Lung (tissue), 12 donors: ENCODE data around the gene P2RY4. TPM values are rescaled to one million over a fixed set of nuclear protein-coding genes. Genes with fewer than 3 reads are reported as not detected.

Experiments
- ATAC-seq: fragments of 200-7000 bp; cut with Tn5 transposase; one replicate; pipeline ENCODE4 v1.9.1; 2020; ENCODE audit warnings: moderate number of reproducible peaks; ENCODE audit not compliant: insufficient read depth, low FRiP score
- DNase-seq, 3 donors: peaks; one replicate each; pipeline ENCODE4 v3.0.0-alpha.2; 2013 to 2017
- H3K27ac ChIP-seq, 2 donors: one replicate each; pipeline ENCODE4 v1.5.1; 2013; ENCODE audit warnings: mild to moderate bottlenecking in 2 of 2, moderate library complexity in 2 of 2, control low read depth in 1 of 2, inconsistent platforms in 1 of 2, low read depth in 1 of 2, low read length in 1 of 2
- H3K27me3 ChIP-seq, 3 donors: one replicate each; pipeline ENCODE4 v1.5.1; 2013; ENCODE audit warnings: low read length in 2 of 3; ENCODE audit not compliant: control insufficient read depth in 3 of 3, insufficient read depth in 3 of 3
- H3K36me3 ChIP-seq, 4 donors: one replicate each; pipeline ENCODE4 v1.5.1; 2013; ENCODE audit warnings: low read length in 4 of 4, mild to moderate bottlenecking in 1 of 4, moderate library complexity in 1 of 4; ENCODE audit not compliant: control insufficient read depth in 4 of 4, insufficient read depth in 4 of 4
- H3K4me1 ChIP-seq, 5 donors: one replicate each; pipeline ENCODE4 v1.5.1; 2013; ENCODE audit warnings: low read length in 5 of 5, mild to moderate bottlenecking in 2 of 5, moderate library complexity in 1 of 5; ENCODE audit not compliant: control insufficient read depth in 5 of 5, insufficient read depth in 5 of 5
- H3K4me3 ChIP-seq: one replicate; pipeline ENCODE4 v1.5.1; 2013; ENCODE audit warnings: mild to moderate bottlenecking, control low read depth, moderate library complexity
- H3K9ac ChIP-seq, 2 donors: one replicate each; pipeline ENCODE4 v1.5.1; 2013; ENCODE audit warnings: low read length in 2 of 2, control low read depth in 1 of 2; ENCODE audit not compliant: insufficient read depth in 1 of 2
- H3K9me3 ChIP-seq, 4 donors: one replicate each; pipeline ENCODE4 v1.5.1; 2013; ENCODE audit warnings: low read length in 3 of 4, mild to moderate bottlenecking in 1 of 4, moderate library complexity in 1 of 4; ENCODE audit not compliant: control insufficient read depth in 4 of 4, insufficient read depth in 3 of 4
- WGBS, 2 donors: extraction: QIAGEN DNeasy Blood & Tissue Kit; methylation state at CpG; one replicate each; pipeline ENCODE4 v1.1.7; 2013; 5-methylcytosine and 5-hydroxymethylcytosine counted together
- polyA plus RNA-seq, 2 donors: library from polyadenylated mRNA; stranded (reverse); fragments of 200-250 nt; gene quantifications; one replicate each; pipeline ENCODE4 v1.2.1, GENCODE V29; 2013
- total RNA-seq, 2 donors: library from RNA; depleted of rRNA in 1 of 2; stranded (reverse); fragments of >200 nt in 1 of 2; gene quantifications; one replicate each; pipeline ENCODE4 v1.2.1, GENCODE V29; 2014 to 2021
- TF ChIP-seq, protein P1 (sequence below): IDR thresholded peaks from 2 replicates; pipeline ENCODE4 v1.5.1; 2012; ENCODE audit warnings: mild to moderate bottlenecking; ENCODE audit errors: control extremely low read depth, extremely low read depth
- donor health status: control.
- donor health status: control.
- donor health status: Bipolar disorder and iron deficiency.
- donor health status: healthy.
- donor health status: DM: yes; HTN: yes; CAD: no.

The P2RY4 gene
- total and polyA plus RNA-seq, 4 donors: 0.06 to 1.3 (median 0.22) TPM

DNA sequence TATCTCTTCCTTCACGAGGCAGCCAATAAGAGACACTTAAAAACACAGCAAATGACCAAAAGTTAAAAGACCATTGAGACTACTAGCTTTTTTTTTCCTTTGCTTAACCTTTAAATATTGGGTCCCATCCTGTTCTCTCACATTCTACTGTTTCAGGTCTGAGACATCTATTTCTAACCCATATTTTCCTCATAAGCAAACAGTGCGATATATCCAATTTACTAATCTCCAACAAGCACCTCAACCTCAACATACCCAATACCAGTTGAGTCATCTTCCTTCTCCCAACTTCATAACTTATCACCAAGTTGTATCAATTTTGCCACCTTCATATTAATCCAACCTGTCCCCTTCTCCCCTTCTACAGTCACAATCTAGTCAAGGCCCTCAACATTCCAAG is 18.5 kb downstream of the P2RY4 start:
- DNase-seq: no peak
- WGBS, 2 donors: 74 to 93% methylated on average over 2 of the region's 2 CpGs
- H3K27me3 ChIP-seq: peaks cover 0 to 2% (median 0%) of the 10 kb centered on the region in 3 donors

GRCh38 chrX:70240751-70241150 is 19.3 kb downstream of the P2RY4 start:
- Histone ChIP-seq H3K9ac (no peak overlapping the region), H3K4me3 (no peak overlapping the region), H3K9me3 (no peaks in the 10 kb centered on the region), H3K4me1 (no peaks in the 10 kb centered on the region), H3K27me3 (peaks cover 0 to 2% (median 0%) of the 10 kb centered on the region in 3 donors), H3K27ac (no peak overlapping the region), H3K36me3 (no peaks in the 10 kb centered on the region)
- ATAC-seq (no peak), DNase-seq (no peak)
- WGBS, 2 donors: 85 to 91% methylated on average over 1 of the region's 1 CpG
- TF ChIP-seq, protein P1, sequence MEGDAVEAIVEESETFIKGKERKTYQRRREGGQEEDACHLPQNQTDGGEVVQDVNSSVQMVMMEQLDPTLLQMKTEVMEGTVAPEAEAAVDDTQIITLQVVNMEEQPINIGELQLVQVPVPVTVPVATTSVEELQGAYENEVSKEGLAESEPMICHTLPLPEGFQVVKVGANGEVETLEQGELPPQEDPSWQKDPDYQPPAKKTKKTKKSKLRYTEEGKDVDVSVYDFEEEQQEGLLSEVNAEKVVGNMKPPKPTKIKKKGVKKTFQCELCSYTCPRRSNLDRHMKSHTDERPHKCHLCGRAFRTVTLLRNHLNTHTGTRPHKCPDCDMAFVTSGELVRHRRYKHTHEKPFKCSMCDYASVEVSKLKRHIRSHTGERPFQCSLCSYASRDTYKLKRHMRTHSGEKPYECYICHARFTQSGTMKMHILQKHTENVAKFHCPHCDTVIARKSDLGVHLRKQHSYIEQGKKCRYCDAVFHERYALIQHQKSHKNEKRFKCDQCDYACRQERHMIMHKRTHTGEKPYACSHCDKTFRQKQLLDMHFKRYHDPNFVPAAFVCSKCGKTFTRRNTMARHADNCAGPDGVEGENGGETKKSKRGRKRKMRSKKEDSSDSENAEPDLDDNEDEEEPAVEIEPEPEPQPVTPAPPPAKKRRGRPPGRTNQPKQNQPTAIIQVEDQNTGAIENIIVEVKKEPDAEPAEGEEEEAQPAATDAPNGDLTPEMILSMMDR: no peak

More for the DNA sequence above, 18.5 kb downstream of the P2RY4 start:
- TF ChIP-seq, protein P1: no peak
- Histone ChIP-seq H3K9me3 (no peaks in the 10 kb centered on the region), H3K36me3 (no peaks in the 10 kb centered on the region), H3K27ac (no peak overlapping the region), H3K9ac (no peak overlapping the region), H3K4me1 (no peaks in the 10 kb centered on the region), H3K4me3 (no peak overlapping the region)
- no peak for ATAC-seq

GRCh38 chrX:70234355-70234754 is 25.6 kb downstream of the P2RY4 start, which contains the start of gene AWAT1:
Gene AWAT1 (plus strand): TSS chrX:70234655. CDS start chrX:70234696, 41 bp downstream.
- TF ChIP-seq, protein P1: no peak
- H3K4me3 ChIP-seq: no peak within 1 kb of the TSS
- H3K27ac ChIP-seq: no peak within 1 kb of the TSS
- no peak within 1 kb of the TSS for H3K9ac ChIP-seq
- no peaks in the 10 kb centered on the region for H3K4me1 ChIP-seq
- 74 to 95% methylated on average over 3 of the region's 3 CpGs for WGBS, 2 donors
- peaks cover 0 to 2% (median 0%) of the 10 kb centered on the region in 3 donors for H3K27me3 ChIP-seq
- no peak for ATAC-seq
- no peaks in the 10 kb centered on the region for H3K36me3 ChIP-seq
- H3K9me3 ChIP-seq: no peaks in the 10 kb centered on the region
- DNase-seq: no peak

GRCh38 chrX:70231666-70232065 is 28.3 kb downstream of the P2RY4 start:
- 32 to 58% methylated on average over 3 to 4 of the region's 4 CpGs for WGBS, 2 donors
- ATAC-seq: no peak
- Histone ChIP-seq H3K9me3 (no peaks in the 10 kb centered on the region), H3K27me3 (no peaks in the 10 kb centered on the region), H3K9ac (no peak overlapping the region), H3K4me1 (no peaks in the 10 kb centered on the region), H3K27ac (no peak overlapping the region), H3K36me3 (no peaks in the 10 kb centered on the region), H3K4me3 (no peak overlapping the region)
- TF ChIP-seq, protein P1: no peak
- DNase-seq: no peak
